GM12878 (cell line): Measurements from ENCODE around the gene MYL6B. TPM values are rescaled to one million over a fixed set of nuclear protein-coding genes. Genes with fewer than 3 reads are reported as not detected.

Experiments
- ATAC-seq: fragments of 200-7000 bp; cut with Tn5 transposase; 3 replicates; pipeline ENCODE4 v1.9.1; 2020; ENCODE audit warnings: mild to moderate bottlenecking, moderate library complexity
- BruUV-seq: library from RNA; stranded (reverse); fragments of 400-500 nt; replicated peaks from 2 replicates; lab custom pipeline; 2021; lab: Mats Ljungman, UMichigan
- CTCF ChIA-PET: fragments of 300-600 bp; sonication (Branson Sonifier 250); formaldehyde crosslinking; extraction: SDS; loops from one replicate; lab custom pipeline; 2021; ENCODE audit warnings: inconsistent platforms; lab: Yijun Ruan, JAX
- POLR2A ChIA-PET: fragments of 350-600 bp; formaldehyde crosslinking; extraction: SDS; loops from one replicate; lab custom pipeline; 2021; ENCODE audit warnings: inconsistent platforms; lab: Charles Lee
- RAD21 ChIA-PET: fragments of 300-600 bp; sonication (Branson Sonifier 250); formaldehyde crosslinking; loops from one replicate; lab custom pipeline; 2023; ENCODE audit warnings: antibody characterized with exemption; ENCODE audit not compliant: unreplicated experiment; lab: Charles Lee
- SMC1A ChIA-PET: fragments of 300-600 bp; sonication (Branson Sonifier 250); formaldehyde crosslinking; loops from one replicate; lab custom pipeline; 2023; ENCODE audit not compliant: unreplicated experiment, uncharacterized antibody; lab: Charles Lee
- DNase-seq: peaks from one replicate; pipeline ENCODE4 v3.0.0-alpha.2; 2011; ENCODE audit warnings: low read depth, low spot score
- FAIRE-seq: peaks from 3 replicates; lab custom pipeline; 2011; peaks lifted over from hg19 to GRCh38; lab: Jason Lieb, UNC
- H2AFZ ChIP-seq: 2 replicates; pipeline ENCODE4 v1.6.0; 2011; ENCODE audit warnings: low read depth, low read length, control low read depth; ENCODE audit not compliant: control insufficient read depth
- H3K27ac ChIP-seq: 2 replicates; pipeline ENCODE4 v1.5.1; 2011; ENCODE audit warnings: control low read depth; ENCODE audit not compliant: control insufficient read depth, insufficient read depth
- H3K27me3 ChIP-seq, 2 experiments: replicated peaks in 1 of 2; 2 replicates each; pipeline versions ENCODE4 v1.6.0 to v1.6.1; 2011; ENCODE audit warnings: low read length in 1 of 2; ENCODE audit not compliant: control insufficient read depth in 2 of 2, insufficient read depth in 2 of 2
- H3K36me3 ChIP-seq, 2 experiments: 2 replicates each; pipeline ENCODE4 v1.5.1; 2011; ENCODE audit warnings: low read length in 1 of 2; ENCODE audit not compliant: control insufficient read depth in 2 of 2, insufficient read depth in 2 of 2
- H3K4me1 ChIP-seq: 2 replicates; pipeline ENCODE4 v1.6.1; 2011; ENCODE audit warnings: mild to moderate bottlenecking, low read length, moderate library complexity, mixed read lengths; ENCODE audit not compliant: control insufficient read depth, insufficient read depth
- H3K4me2 ChIP-seq: 2 replicates; pipeline ENCODE4 v1.6.0; 2011; ENCODE audit warnings: control low read depth; ENCODE audit not compliant: control insufficient read depth, insufficient read depth
- H3K4me3 ChIP-seq: fragments of 200-600 bp; sonication (generic); 2 replicates; pipeline ENCODE4 v1.5.1; 2016
- H3K79me2 ChIP-seq: 2 replicates; pipeline ENCODE4 v1.6.0; 2011; ENCODE audit warnings: low read length; ENCODE audit not compliant: control insufficient read depth, insufficient read depth
- H3K9ac ChIP-seq: 2 replicates; pipeline ENCODE4 v1.8.0; 2011; ENCODE audit warnings: low read length, control low read depth, mixed read lengths; ENCODE audit not compliant: control insufficient read depth, insufficient read depth
- H3K9me3 ChIP-seq: replicated peaks from 3 replicates; pipeline ENCODE4 v1.5.1; 2011; ENCODE audit warnings: mild to moderate bottlenecking, low read length; ENCODE audit not compliant: control insufficient read depth, insufficient read depth
- H4K20me1 ChIP-seq: 2 replicates; pipeline ENCODE4 v1.6.0; 2011; ENCODE audit not compliant: control insufficient read depth, insufficient read depth
- CHD4 ChIP-seq: fragments of 200-600 bp; sonication (generic); IDR thresholded peaks from 2 replicates; pipeline ENCODE4 v1.6.1; 2016; ENCODE audit warnings: mild to moderate bottlenecking
- ESRRA ChIP-seq: IDR thresholded peaks from 2 replicates; pipeline ENCODE4 v1.6.1; 2012; ENCODE audit warnings: mild to moderate bottlenecking, low read length, improper control_type of control experiment
- HDAC6 ChIP-seq: fragments of 200-600 bp; sonication (generic); IDR thresholded peaks from one replicate; pipeline ENCODE4 v1.8.0; 2017; ENCODE audit warnings: antibody characterized with exemption; ENCODE audit not compliant: unreplicated experiment
- HDGF ChIP-seq: fragments of 450-650 bp; IDR thresholded peaks from 2 replicates; pipeline ENCODE4 v1.6.1; 2016; ENCODE audit warnings: antibody characterized with exemption
- KDM1A ChIP-seq: fragments of 200-600 bp; sonication (generic); IDR thresholded peaks from 2 replicates; pipeline ENCODE4 v1.6.1; 2016; ENCODE audit warnings: borderline replicate concordance
- MEF2B ChIP-seq: fragments of 450-650 bp; IDR thresholded peaks from 2 replicates; pipeline ENCODE4 v1.6.1; 2018; ENCODE audit warnings: mild to moderate bottlenecking, moderate library complexity; ENCODE audit not compliant: partially characterized antibody, poor library complexity, severe bottlenecking
- NR2C1 ChIP-seq: fragments of 450-650 bp; IDR thresholded peaks from 2 replicates; pipeline ENCODE4 v1.6.1; 2017; ENCODE audit warnings: antibody characterized with exemption, mild to moderate bottlenecking, moderate library complexity
- PML ChIP-seq: IDR thresholded peaks from 2 replicates; pipeline ENCODE4 v1.6.1; 2012; ENCODE audit warnings: low read length, inconsistent platforms
- SMAD1 ChIP-seq: fragments of 450-650 bp; IDR thresholded peaks from 2 replicates; pipeline ENCODE4 v1.6.1; 2018; ENCODE audit warnings: mild to moderate bottlenecking, low read depth; ENCODE audit not compliant: partially characterized antibody
- SRF ChIP-seq, 2 experiments: IDR thresholded peaks; 2 replicates each; pipeline ENCODE4 v1.6.1; 2011; ENCODE audit warnings: low read depth in 2 of 2, low read length in 2 of 2, mild to moderate bottlenecking in 1 of 2, moderate library complexity in 1 of 2
- STAT1 ChIP-seq: fragments of 450-650 bp; conservative IDR thresholded peaks from 2 replicates; pipeline ENCODE4 v1.6.1; 2014; ENCODE audit warnings: antibody characterized with exemption, mild to moderate bottlenecking
- WRNIP1 ChIP-seq: IDR thresholded peaks from 2 replicates; pipeline ENCODE4 v1.6.1; 2011; ENCODE audit warnings: low read depth, low read length, improper control_type of control experiment, borderline replicate concordance
- ZNF217 ChIP-seq: fragments of 450-650 bp; IDR thresholded peaks from 2 replicates; pipeline ENCODE4 v1.6.1; 2017; ENCODE audit warnings: antibody characterized with exemption, mild to moderate bottlenecking
- ZZZ3 ChIP-seq: IDR thresholded peaks from 2 replicates; pipeline ENCODE4 v1.6.1; 2011; ENCODE audit warnings: low read depth; ENCODE audit not compliant: control insufficient read depth, insufficient read length
- WGBS: methylation state at CpG from one replicate; pipeline ENCODE4 v1.1.6; 2016; ENCODE audit warnings: low lambda C conversion rate; ENCODE audit not compliant: insufficient replicate concordance, insufficient coverage; ENCODE audit errors: missing lambda C conversion rate; 5-methylcytosine and 5-hydroxymethylcytosine counted together
- in situ Hi-C: fragments of 300-500 bp; cut with MboI; formaldehyde crosslinking; loops from 9 replicates; pipeline ENCODE4 v1.14.3; 2018; ENCODE audit warnings: mixed read lengths
- intact Hi-C: fragments of 100-400 bp; cut with micrococcal nuclease; formaldehyde crosslinking; loops from one replicate; pipeline ENCODE4 v1.14.2; 2022; ENCODE audit not compliant: unreplicated experiment
- polyA plus RNA-seq, 11 experiments: library from polyadenylated mRNA; depleted of rRNA in 4 of 11; unstranded in 6 of 11; stranded (reverse) in 5 of 11; fragments of >200 nt; fragmentation: Nextera tagmentation in 4 of 11; fragmentation: Illumina TruSeq in 1 of 11; extraction: Ambion mirVana in 4 of 11; extraction: Trizol in 1 of 11; gene quantifications; 1 replicate in 1 of 11; 2 replicates in 10 of 11; pipeline versions ENCODE4 v1.2.1 to v1.2.3, GENCODE V29; 2011 to 2016; ENCODE audit warnings: inconsistent platforms in 2 of 11, missing spikeins in 2 of 11, low read depth in 1 of 11
- total RNA-seq, 4 experiments: library from RNA; depleted of rRNA in 3 of 4; stranded (reverse); fragments of >200 nt in 3 of 4; fragmentation: Illumina TruSeq in 1 of 4; extraction: Trizol in 1 of 4; gene quantifications; 2 replicates each; pipeline versions ENCODE4 v1.2.1 to v1.2.3, GENCODE V29; 2013 to 2021
- TF ChIP-seq, protein P1 (sequence below): fragments of 450-650 bp; IDR thresholded peaks from 2 replicates; pipeline ENCODE4 v1.6.1; 2016; ENCODE audit warnings: mild to moderate bottlenecking

MYL6B gene
- total and polyA plus RNA-seq, 10 of the 15 experiments (the other 5 are each of a cell fraction or from before 2014, with no cell fraction given) = 75.5 to 153 (median 114) TPM

DNA sequence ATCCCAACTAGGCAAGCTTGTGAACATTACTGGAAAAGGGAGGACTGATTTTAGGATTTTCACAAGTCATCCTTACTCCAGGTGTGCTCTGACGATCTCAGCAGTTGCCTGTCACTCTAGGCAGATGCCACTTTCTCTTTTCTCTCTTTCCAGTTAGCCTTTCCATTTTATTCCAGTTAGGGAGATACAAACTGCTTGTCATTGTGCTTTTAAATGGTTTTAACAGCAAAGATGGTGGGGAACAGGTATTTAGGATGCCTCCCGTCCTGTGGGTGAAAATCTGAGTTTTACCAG is 46.8 kb upstream of the MYL6B start:
- Histone ChIP-seq H4K20me1 (no peaks in the 10 kb centered on the region), H3K4me3 (peak overlapping the region; percentile 97), H3K79me2 (peaks cover 36% of the 10 kb centered on the region), H3K27me3 (no peaks in the 10 kb centered on the region; a peak in 1 of 4 replicates), H3K9me3 (no peaks in the 10 kb centered on the region), H3K27ac (peak overlapping the region; percentile 86), H3K36me3 (peaks cover 10 to 33% of the 10 kb centered on the region in 2 experiments), H2AFZ (no peak overlapping the region), H3K4me2 (peak overlapping the region; percentile 91), H3K4me1 (peaks cover 3% of the 10 kb centered on the region; the same call in 1 of the 2 replicates)
- ChIA-PET CTCF (interaction anchor here (0.9 to 4.0 kb wide), 13 partner anchors 10 to 389 kb away, joined by 3 to 25 read pairs (median 6); partner anchors contain the start of genes BLOC1S1, ESYT1, RPL41 and SMARCC2), RAD21 (interaction anchor here (0.6 to 3.5 kb wide), 5 partner anchors 10 to 280 kb away, joined by 4 to 30 read pairs (median 12); partner anchors contain the start of genes RPL41, SUOX and ZC3H10), SMC1A (interaction anchor here (1.0 to 2.8 kb wide), 8 partner anchors 10 to 367 kb away, joined by 3 to 26 read pairs (median 4); partner anchors contain the start of genes DNAJC14, ESYT1, RPL41 and ZC3H10)
- WGBS = 2% methylated on average over 2 of the region's 2 CpGs
- intact Hi-C loops = loop anchor here (2.0 kb wide), 1 partner anchor 177 kb away; no protein-coding TSS in a partner anchor
- DNase-seq (no peak), FAIRE-seq (no peak)
- no TSS peak for BruUV-seq
- TF ChIP-seq, protein P1, sequence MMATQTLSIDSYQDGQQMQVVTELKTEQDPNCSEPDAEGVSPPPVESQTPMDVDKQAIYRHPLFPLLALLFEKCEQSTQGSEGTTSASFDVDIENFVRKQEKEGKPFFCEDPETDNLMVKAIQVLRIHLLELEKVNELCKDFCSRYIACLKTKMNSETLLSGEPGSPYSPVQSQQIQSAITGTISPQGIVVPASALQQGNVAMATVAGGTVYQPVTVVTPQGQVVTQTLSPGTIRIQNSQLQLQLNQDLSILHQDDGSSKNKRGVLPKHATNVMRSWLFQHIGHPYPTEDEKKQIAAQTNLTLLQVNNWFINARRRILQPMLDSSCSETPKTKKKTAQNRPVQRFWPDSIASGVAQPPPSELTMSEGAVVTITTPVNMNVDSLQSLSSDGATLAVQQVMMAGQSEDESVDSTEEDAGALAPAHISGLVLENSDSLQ = peak; percentile 74
- no peak for TF ChIP-seq KDM1A
- TF ChIP-seq ESRRA = no peak
- TF ChIP-seq, all 136 proteins: peak for 1
- peak overlapping the region; percentile 95 for H3K9ac ChIP-seq
- in situ Hi-C loops = no loop called here
- POLR2A ChIA-PET = interaction anchor here (0.6 to 6.3 kb wide), 6 partner anchors 12 to 367 kb away, joined by 3 to 95 read pairs (median 6); partner anchors contain the start of genes RPL41 and ZC3H10
- no peak for ATAC-seq

DNA sequence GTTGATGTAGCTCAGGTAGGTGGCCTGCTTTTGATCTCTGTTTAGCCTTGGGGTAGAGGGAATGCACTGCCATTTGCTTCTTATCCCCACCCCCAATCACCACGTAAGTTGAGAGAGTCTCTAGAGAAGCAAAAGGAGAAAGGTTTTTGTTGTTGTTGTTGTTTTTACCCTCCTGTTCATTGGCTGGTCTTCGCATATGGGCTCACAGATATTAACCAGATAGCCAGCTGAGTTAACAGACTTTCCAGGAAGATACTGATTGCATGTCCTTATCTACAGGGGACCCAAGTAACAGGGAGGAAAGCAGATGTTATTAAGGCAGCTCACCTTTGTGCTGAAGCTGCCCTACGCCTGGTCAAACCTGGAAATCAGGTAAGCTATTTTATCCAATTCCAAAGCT is 45.1 kb upstream of the MYL6B start:
- no peak for ATAC-seq
- no TSS peak for BruUV-seq
- peak overlapping the region; percentile 97; the same call in 1 of the 2 replicates for H3K4me3 ChIP-seq
- SMC1A ChIA-PET = interaction anchor here (1.0 to 2.6 kb wide), 5 partner anchors 8 to 289 kb away, joined by 3 to 8 read pairs (median 4); partner anchors contain the start of genes ORMDL2 and SARNP
- intact Hi-C loops = no loop called here
- CTCF ChIA-PET = interaction anchor here (1.1 to 2.0 kb wide), 7 partner anchors 10 to 370 kb away, joined by 3 to 6 read pairs (median 5); partner anchors contain the start of gene ZC3H10
- H3K4me2 ChIP-seq = peak overlapping the region; percentile 91
- RAD21 ChIA-PET = interaction anchor here (0.9 kb wide), 1 partner anchor 370 kb away, joined by 3 read pairs; no protein-coding TSS in a partner anchor
- no peak overlapping the region for H3K27ac ChIP-seq
- POLR2A ChIA-PET = interaction anchor here (0.5 to 6.3 kb wide), 4 partner anchors 10 to 252 kb away, joined by 3 to 95 read pairs (median 3); partner anchors contain the start of genes RPL41, SMARCC2, STAT2 and ZC3H10
- no peaks in the 10 kb centered on the region for H3K27me3 ChIP-seq
- no peaks in the 10 kb centered on the region for H4K20me1 ChIP-seq
- H3K4me1 ChIP-seq = peaks cover 3% of the 10 kb centered on the region; the same call in 1 of the 2 replicates
- peaks cover 36% of the 10 kb centered on the region for H3K79me2 ChIP-seq
- H3K9ac ChIP-seq = no peak overlapping the region; the same call in 1 of the 2 replicates
- H3K9me3 ChIP-seq = no peaks in the 10 kb centered on the region
- no peak for FAIRE-seq
- H2AFZ ChIP-seq = no peak overlapping the region
- 96% methylated on average over 3 of the region's 3 CpGs for WGBS
- in situ Hi-C loops = no loop called here
- peaks cover 17 to 39% of the 10 kb centered on the region in 2 experiments for H3K36me3 ChIP-seq
- no peak for DNase-seq
- no peak for TF ChIP-seq HDAC6
- TF ChIP-seq WRNIP1 = no peak
- no peak for TF ChIP-seq SMAD1
- TF ChIP-seq ZZZ3 = no peak
- TF ChIP-seq NR2C1 = no peak
- TF ChIP-seq PML = no peak
- no peak for TF ChIP-seq HDGF
- TF ChIP-seq MEF2B = no peak
- no peak for TF ChIP-seq CHD4
- no peak for TF ChIP-seq STAT1
- TF ChIP-seq ZNF217 = no peak
- TF ChIP-seq SRF (IDR thresholded peaks at IDR 0.05; ENCODE audit: low read depth in 2 of 2, low read length in 2 of 2) = no peak
